K562 (cell line): Measurements from ENCODE around the gene CDK14. TPM values are rescaled to one million over a fixed set of nuclear protein-coding genes. Genes with fewer than 3 reads are reported as not detected.

Source experiments
- ATAC-seq: fragments of 200-7000 bp; cut with Tn5 transposase; 3 replicates; pipeline ENCODE4 v1.9.1; 2020; ENCODE audit warnings: moderate library complexity
- BruUV-seq: library from RNA; stranded (reverse); fragments of 400-500 nt; replicated peaks from 2 replicates; lab custom pipeline; 2021; lab: Mats Ljungman, UMichigan
- CTCF ChIA-PET: fragments of 300-600 bp; formaldehyde crosslinking; extraction: SDS; loops from one replicate; lab custom pipeline; 2021; ENCODE audit warnings: low intra/inter-chr PET ratio; lab: Yijun Ruan, JAX
- POLR2A ChIA-PET: fragments of 300-600, 350-650 bp; sonication (Branson Sonifier 250); formaldehyde crosslinking; extraction: SDS; loops from one replicate; lab custom pipeline; 2021; ENCODE audit warnings: antibody characterized with exemption, inconsistent platforms; lab: Yijun Ruan, JAX
- DNase-seq, 4 experiments: peaks; one replicate each; pipeline versions ENCODE4 v3.0.0 to v3.0.0-alpha.2; 2011 to 2018; ENCODE audit warnings: low spot score in 3 of 4, mixed read lengths in 3 of 4; ENCODE audit errors: extremely low read depth in 1 of 4
- FAIRE-seq: peaks from 2 replicates; lab custom pipeline; 2011; peaks lifted over from hg19 to GRCh38; lab: Jason Lieb, UNC
- H2AFZ ChIP-seq: 2 replicates; pipeline ENCODE4 v1.6.0; 2011; ENCODE audit warnings: low read depth, low read length, control low read depth, inconsistent platforms
- H3K27ac ChIP-seq: fragments of 200-600 bp; 3 replicates; pipeline ENCODE4 v1.8.0; 2011; ENCODE audit warnings: low read depth, mild to moderate bottlenecking, control low read depth, inconsistent platforms, low read length, moderate library complexity, mixed read lengths; ENCODE audit errors: extremely low read depth
- H3K27me3 ChIP-seq, 2 experiments: fragments of 300-600 bp in 1 of 2; 2 replicates in 1 of 2; 3 replicates in 1 of 2; pipeline versions ENCODE4 v1.6.0 to v1.8.0; 2011; ENCODE audit warnings: inconsistent platforms in 2 of 2, low read length in 2 of 2, mild to moderate bottlenecking in 1 of 2, mixed read lengths in 1 of 2, moderate library complexity in 1 of 2; ENCODE audit not compliant: control insufficient read depth in 2 of 2, insufficient read depth in 2 of 2
- H3K36me3 ChIP-seq: fragments of 300-600 bp; 3 replicates; pipeline ENCODE4 v1.8.0; 2011; ENCODE audit warnings: mild to moderate bottlenecking, low read length, inconsistent platforms; ENCODE audit not compliant: control insufficient read depth, insufficient read depth
- H3K4me1 ChIP-seq, 2 experiments: fragments of 200-600 bp in 1 of 2; replicated peaks in 1 of 2; 2 replicates in 1 of 2; 3 replicates in 1 of 2; pipeline versions ENCODE4 v1.5.1 to v1.8.0; 2011; ENCODE audit warnings: inconsistent platforms in 2 of 2, low read length in 2 of 2, mild to moderate bottlenecking in 1 of 2, mixed read lengths in 1 of 2, moderate library complexity in 1 of 2; ENCODE audit not compliant: control insufficient read depth in 2 of 2, insufficient read depth in 2 of 2
- H3K4me2 ChIP-seq: 2 replicates; pipeline ENCODE4 v1.6.1; 2011; ENCODE audit warnings: low read length, control low read depth, inconsistent platforms, mixed read lengths; ENCODE audit not compliant: insufficient read depth
- H3K4me3 ChIP-seq: fragments of 200-600 bp; sonication (generic), shearing (Covaris generic); 2 replicates; pipeline ENCODE4 v1.5.1; 2016; ENCODE audit warnings: control low read depth, inconsistent platforms
- H3K79me2 ChIP-seq: fragments of 200-600 bp; 3 replicates; pipeline ENCODE4 v1.8.0; 2011; ENCODE audit warnings: low read length, inconsistent platforms; ENCODE audit not compliant: control insufficient read depth, insufficient read depth
- H3K9ac ChIP-seq, 2 experiments: 2 replicates each; pipeline versions ENCODE4 v1.6.0 to v1.6.1; 2011; ENCODE audit warnings: low read depth in 2 of 2, low read length in 2 of 2, control low read depth in 1 of 2, inconsistent platforms in 1 of 2, mild to moderate bottlenecking in 1 of 2, mixed read lengths in 1 of 2; ENCODE audit not compliant: insufficient read depth in 1 of 2
- H3K9me1 ChIP-seq: one replicate; pipeline ENCODE4 v1.6.0; 2011; ENCODE audit warnings: inconsistent platforms, mild to moderate bottlenecking, low read length, moderate library complexity; ENCODE audit not compliant: control insufficient read depth, insufficient read depth
- H3K9me3 ChIP-seq: replicated peaks from 2 replicates; pipeline ENCODE4 v1.5.1; 2011; ENCODE audit warnings: low read depth, low read length, inconsistent platforms; ENCODE audit not compliant: control insufficient read depth, insufficient read depth
- H4K20me1 ChIP-seq: replicated peaks from 2 replicates; pipeline ENCODE4 v1.6.1; 2011; ENCODE audit warnings: low read length, inconsistent platforms, mixed read lengths; ENCODE audit not compliant: control insufficient read depth, insufficient read depth
- BCL6 ChIP-seq: fragments of 250-450 bp; sonication (Bioruptor Pico); IDR thresholded peaks from 2 replicates; pipeline ENCODE4 v1.4.0; 2020
- BRCA1 ChIP-seq, 2 experiments: fragments of 450-650 bp in 1 of 2; sonication (generic) in 1 of 2; formaldehyde crosslinking in 1 of 2; IDR thresholded peaks; 2 replicates each; pipeline versions ENCODE4 v1.5.0 to v1.6.1; 2017 to 2020; ENCODE audit warnings: mild to moderate bottlenecking in 1 of 2, missing genetic modification reagents in 1 of 2
- HDAC2 ChIP-seq: fragments of 450-650 bp; IDR thresholded peaks from 2 replicates; pipeline ENCODE4 v1.6.1; 2016; ENCODE audit warnings: mild to moderate bottlenecking
- HLTF ChIP-seq: fragments of 450-650 bp; IDR thresholded peaks from 2 replicates; pipeline ENCODE4 v1.6.1; 2016
- LEF1 ChIP-seq: fragments of 450-650 bp; IDR thresholded peaks from 2 replicates; pipeline ENCODE4 v1.6.1; 2016; ENCODE audit warnings: mild to moderate bottlenecking
- MXI1 ChIP-seq: IDR thresholded peaks from 2 replicates; pipeline ENCODE4 v1.6.1; 2011; ENCODE audit warnings: low read depth, mild to moderate bottlenecking, improper control_type of control experiment, low read length
- SAFB2 ChIP-seq: fragments of 200-400 bp; formaldehyde crosslinking; IDR thresholded peaks from 2 replicates; pipeline ENCODE4 v1.6.1; 2018; ENCODE audit warnings: borderline replicate concordance, low read length, low read depth, moderate library complexity; ENCODE audit not compliant: severe bottlenecking
- SPI1 ChIP-seq: IDR thresholded peaks from 2 replicates; pipeline ENCODE4 v1.6.1; 2011; ENCODE audit warnings: low read depth, low read length, control low read depth, borderline replicate concordance
- SRSF1 ChIP-seq: fragments of 200-400 bp; formaldehyde crosslinking; IDR thresholded peaks from 2 replicates; pipeline ENCODE4 v1.6.1; 2017; ENCODE audit warnings: mild to moderate bottlenecking, low read depth, low read length, moderate library complexity
- TARDBP ChIP-seq: fragments of 450-650 bp; IDR thresholded peaks from 2 replicates; pipeline ENCODE4 v1.6.1; 2016
- ZC3H4 ChIP-seq: sonication (generic); formaldehyde crosslinking; IDR thresholded peaks from 2 replicates; pipeline ENCODE4 v1.9.0; 2021; ENCODE audit warnings: missing genetic modification reagents, borderline replicate concordance
- ZNF24 ChIP-seq: fragments of 450-650 bp; IDR thresholded peaks from 2 replicates; pipeline ENCODE4 v1.6.1; 2016
- ZNF76 ChIP-seq: fragments of 250-450 bp; sonication (Bioruptor Pico); IDR thresholded peaks from 2 replicates; pipeline ENCODE4 v1.4.0; 2020; ENCODE audit warnings: mild to moderate bottlenecking, moderate library complexity, borderline replicate concordance
- ZNF764 ChIP-seq: fragments of 250-450 bp; sonication (Bioruptor Pico); IDR thresholded peaks from 2 replicates; pipeline ENCODE4 v1.4.0; 2020; ENCODE audit warnings: low read depth, mild to moderate bottlenecking, moderate library complexity
- WGBS: fragments of 100-300 bp; shearing (Covaris generic); methylation state at CpG from one replicate; pipeline ENCODE4 v1.1.6; 2016; ENCODE audit warnings: low coverage, mixed read lengths; ENCODE audit not compliant: insufficient coverage; ENCODE audit errors: missing lambda C conversion rate; 5-methylcytosine and 5-hydroxymethylcytosine counted together
- in situ Hi-C: fragments of 300-500 bp; cut with MboI; formaldehyde crosslinking; loops from 4 replicates; pipeline ENCODE4 v1.15.0; 2018; ENCODE audit warnings: inconsistent platforms, mixed read lengths
- intact Hi-C: fragments of 100-400 bp; cut with micrococcal nuclease; formaldehyde crosslinking; loops from 2 replicates; pipeline ENCODE4 v1.14.2; 2022
- polyA plus RNA-seq, 8 experiments: library from polyadenylated mRNA; depleted of rRNA in 4 of 8; stranded (reverse) in 5 of 8; unstranded in 3 of 8; fragments of >200 nt; fragmentation: Nextera tagmentation in 2 of 8; fragmentation: Illumina TruSeq in 1 of 8; extraction: Ambion mirVana in 2 of 8; extraction: Trizol in 1 of 8; gene quantifications; 2 replicates each; pipeline versions ENCODE4 v1.2.1 to v1.2.3, GENCODE V29; 2011 to 2014; ENCODE audit warnings: inconsistent platforms in 1 of 8, missing spikeins in 1 of 8
- total RNA-seq, 7 experiments: library from RNA; depleted of rRNA in 6 of 7; stranded (reverse); fragments of >200 nt in 6 of 7; fragmentation: Illumina TruSeq in 2 of 7; extraction: Trizol in 2 of 7; gene quantifications; 2 replicates each; pipeline versions ENCODE4 v1.2.1 to v1.2.3, GENCODE V29; 2011 to 2021; ENCODE audit warnings: low replicate concordance in 1 of 7
- TF ChIP-seq, protein P1 (sequence below): fragments of 250-450 bp; sonication (Bioruptor Pico); IDR thresholded peaks from 2 replicates; pipeline ENCODE4 v1.4.0; 2020; ENCODE audit warnings: borderline replicate concordance
- TF ChIP-seq, protein P2 (sequence below): fragments of 450-650 bp; IDR thresholded peaks from 2 replicates; pipeline ENCODE4 v1.7.1; 2018; ENCODE audit warnings: mild to moderate bottlenecking, low read depth; ENCODE audit not compliant: partially characterized antibody
- TF ChIP-seq, protein P3 (sequence below): conservative IDR thresholded peaks from 2 replicates; pipeline ENCODE4 v1.6.1; 2011; ENCODE audit warnings: low read depth, mild to moderate bottlenecking, low read length; ENCODE audit not compliant: control insufficient read depth
- TF ChIP-seq, protein P4 (sequence below): fragments of 450-650 bp; IDR thresholded peaks from one replicate; pipeline ENCODE4 v1.6.1; 2018; ENCODE audit warnings: mild to moderate bottlenecking, moderate library complexity; ENCODE audit not compliant: partially characterized antibody

The CDK14 gene
- total and polyA plus RNA-seq, 9 of the 15 experiments (the other 6 are each of a cell fraction or from before 2014, with no cell fraction given), result 0.03 to 0.91 (median 0.16) TPM

DNA sequence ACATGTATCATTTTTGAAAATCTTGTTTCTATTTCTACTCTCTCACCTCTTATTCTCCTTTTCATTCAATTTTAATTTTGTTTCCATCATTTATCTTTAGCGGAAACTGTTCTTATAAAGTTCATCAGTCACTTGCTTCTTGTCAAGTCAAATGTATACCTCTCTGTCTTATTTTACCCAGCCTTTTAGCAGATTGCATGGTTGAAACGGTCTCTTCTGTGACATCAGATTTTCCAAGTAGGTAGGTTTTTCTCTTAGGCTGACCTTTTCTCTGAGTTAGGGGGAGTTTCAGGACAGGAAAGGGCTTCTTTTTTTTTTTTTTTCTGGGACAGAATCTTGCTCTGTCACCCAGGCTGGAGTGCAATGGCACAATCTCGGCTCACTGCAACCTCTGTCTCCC lies 195.5 kb downstream of the CDK14 start:
- Histone ChIP-seq H3K27me3 (no peaks in the 10 kb centered on the region), H3K4me1 (no peaks in the 10 kb centered on the region), H3K79me2 (no peaks in the 10 kb centered on the region), H3K4me3 (no peak overlapping the region), H3K36me3 (no peaks in the 10 kb centered on the region), H3K9me1 (no peaks in the 10 kb centered on the region), H3K4me2 (no peak overlapping the region), H4K20me1 (no peaks in the 10 kb centered on the region), H3K9ac (no peak overlapping the region), H3K9me3 (no peaks in the 10 kb centered on the region; the same call in 1 of the 2 replicates), H2AFZ (no peak overlapping the region), H3K27ac (no peak overlapping the region)
- BruUV-seq, result no TSS peak
- ChIA-PET POLR2A (no interaction called here), CTCF (no interaction called here)
- 5% methylated on average over 3 of the region's 3 CpGs for WGBS
- no peak for ATAC-seq
- FAIRE-seq, result peak; percentile 58
- TF ChIP-seq, protein P1, sequence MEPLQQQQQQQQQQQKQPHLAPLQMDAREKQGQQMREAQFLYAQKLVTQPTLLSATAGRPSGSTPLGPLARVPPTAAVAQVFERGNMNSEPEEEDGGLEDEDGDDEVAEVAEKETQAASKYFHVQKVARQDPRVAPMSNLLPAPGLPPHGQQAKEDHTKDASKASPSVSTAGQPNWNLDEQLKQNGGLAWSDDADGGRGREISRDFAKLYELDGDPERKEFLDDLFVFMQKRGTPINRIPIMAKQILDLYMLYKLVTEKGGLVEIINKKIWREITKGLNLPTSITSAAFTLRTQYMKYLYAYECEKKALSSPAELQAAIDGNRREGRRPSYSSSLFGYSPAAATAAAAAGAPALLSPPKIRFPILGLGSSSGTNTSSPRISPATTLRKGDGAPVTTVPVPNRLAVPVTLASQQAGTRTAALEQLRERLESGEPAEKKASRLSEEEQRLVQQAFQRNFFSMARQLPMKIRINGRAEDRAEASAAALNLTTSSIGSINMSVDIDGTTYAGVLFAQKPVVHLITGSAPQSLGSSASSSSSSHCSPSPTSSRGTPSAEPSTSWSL (CRISPR knock-in tag), result no peak
- TF ChIP-seq, protein P2, sequence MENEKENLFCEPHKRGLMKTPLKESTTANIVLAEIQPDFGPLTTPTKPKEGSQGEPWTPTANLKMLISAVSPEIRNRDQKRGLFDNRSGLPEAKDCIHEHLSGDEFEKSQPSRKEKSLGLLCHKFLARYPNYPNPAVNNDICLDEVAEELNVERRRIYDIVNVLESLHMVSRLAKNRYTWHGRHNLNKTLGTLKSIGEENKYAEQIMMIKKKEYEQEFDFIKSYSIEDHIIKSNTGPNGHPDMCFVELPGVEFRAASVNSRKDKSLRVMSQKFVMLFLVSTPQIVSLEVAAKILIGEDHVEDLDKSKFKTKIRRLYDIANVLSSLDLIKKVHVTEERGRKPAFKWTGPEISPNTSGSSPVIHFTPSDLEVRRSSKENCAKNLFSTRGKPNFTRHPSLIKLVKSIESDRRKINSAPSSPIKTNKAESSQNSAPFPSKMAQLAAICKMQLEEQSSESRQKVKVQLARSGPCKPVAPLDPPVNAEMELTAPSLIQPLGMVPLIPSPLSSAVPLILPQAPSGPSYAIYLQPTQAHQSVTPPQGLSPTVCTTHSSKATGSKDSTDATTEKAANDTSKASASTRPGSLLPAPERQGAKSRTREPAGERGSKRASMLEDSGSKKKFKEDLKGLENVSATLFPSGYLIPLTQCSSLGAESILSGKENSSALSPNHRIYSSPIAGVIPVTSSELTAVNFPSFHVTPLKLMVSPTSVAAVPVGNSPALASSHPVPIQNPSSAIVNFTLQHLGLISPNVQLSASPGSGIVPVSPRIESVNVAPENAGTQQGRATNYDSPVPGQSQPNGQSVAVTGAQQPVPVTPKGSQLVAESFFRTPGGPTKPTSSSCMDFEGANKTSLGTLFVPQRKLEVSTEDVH, result no peak
- no peak for TF ChIP-seq ZC3H4 (CRISPR knock-in tag)
- TF ChIP-seq BCL6 (CRISPR knock-in tag), result no peak
- no peak for TF ChIP-seq HDAC2
- TF ChIP-seq, protein P3, sequence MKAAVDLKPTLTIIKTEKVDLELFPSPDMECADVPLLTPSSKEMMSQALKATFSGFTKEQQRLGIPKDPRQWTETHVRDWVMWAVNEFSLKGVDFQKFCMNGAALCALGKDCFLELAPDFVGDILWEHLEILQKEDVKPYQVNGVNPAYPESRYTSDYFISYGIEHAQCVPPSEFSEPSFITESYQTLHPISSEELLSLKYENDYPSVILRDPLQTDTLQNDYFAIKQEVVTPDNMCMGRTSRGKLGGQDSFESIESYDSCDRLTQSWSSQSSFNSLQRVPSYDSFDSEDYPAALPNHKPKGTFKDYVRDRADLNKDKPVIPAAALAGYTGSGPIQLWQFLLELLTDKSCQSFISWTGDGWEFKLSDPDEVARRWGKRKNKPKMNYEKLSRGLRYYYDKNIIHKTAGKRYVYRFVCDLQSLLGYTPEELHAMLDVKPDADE, result no peak
- TF ChIP-seq HLTF, result no peak
- no peak for TF ChIP-seq ZNF76 (CRISPR knock-in tag)
- no peak for TF ChIP-seq SAFB2
- TF ChIP-seq ZNF24, result no peak
- no peak for TF ChIP-seq SPI1
- TF ChIP-seq, protein P4, sequence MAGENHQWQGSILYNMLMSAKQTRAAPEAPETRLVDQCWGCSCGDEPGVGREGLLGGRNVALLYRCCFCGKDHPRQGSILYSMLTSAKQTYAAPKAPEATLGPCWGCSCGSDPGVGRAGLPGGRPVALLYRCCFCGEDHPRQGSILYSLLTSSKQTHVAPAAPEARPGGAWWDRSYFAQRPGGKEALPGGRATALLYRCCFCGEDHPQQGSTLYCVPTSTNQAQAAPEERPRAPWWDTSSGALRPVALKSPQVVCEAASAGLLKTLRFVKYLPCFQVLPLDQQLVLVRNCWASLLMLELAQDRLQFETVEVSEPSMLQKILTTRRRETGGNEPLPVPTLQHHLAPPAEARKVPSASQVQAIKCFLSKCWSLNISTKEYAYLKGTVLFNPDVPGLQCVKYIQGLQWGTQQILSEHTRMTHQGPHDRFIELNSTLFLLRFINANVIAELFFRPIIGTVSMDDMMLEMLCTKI, result no peak
- TF ChIP-seq TARDBP, result no peak
- no peak for TF ChIP-seq ZNF764 (CRISPR knock-in tag)
- TF ChIP-seq LEF1, result no peak
- no peak for TF ChIP-seq BRCA1 (IDR thresholded peaks at IDR 0.05)
- TF ChIP-seq BRCA1 (CRISPR knock-in tag; IDR thresholded peaks at IDR 0.05), result no peak
- no peak for TF ChIP-seq SRSF1
- no peak for TF ChIP-seq MXI1
- intact Hi-C loops, result no loop called here
- in situ Hi-C loops, result no loop called here
- no peak for DNase-seq
